HepG2 (cell line): ENCODE measurements around the gene HES6. TPM values are rescaled to one million over a fixed set of nuclear protein-coding genes. Genes with fewer than 3 reads are reported as not detected.

Experiments used
- ATAC-seq: fragments of 200-7000 bp; cut with Tn5 transposase; 3 replicates; pipeline ENCODE4 v1.9.1; 2020; ENCODE audit warnings: mild to moderate bottlenecking, moderate library complexity
- BruUV-seq: library from RNA; stranded (reverse); fragments of 400-500 nt; replicated peaks from 2 replicates; lab custom pipeline; 2021; lab: Mats Ljungman, UMichigan
- CTCF ChIA-PET: fragments of 300-600 bp; formaldehyde crosslinking; extraction: SDS; loops from one replicate; lab custom pipeline; 2021; ENCODE audit warnings: low total read pairs, inconsistent platforms, low intra/inter-chr PET ratio; lab: Yijun Ruan, JAX
- POLR2A ChIA-PET: fragments of 350-600 bp; sonication (Branson Sonifier 250); formaldehyde crosslinking; loops from one replicate; lab custom pipeline; 2020; ENCODE audit warnings: antibody characterized with exemption, inconsistent platforms; lab: Yijun Ruan, JAX
- DNase-seq: peaks from one replicate; pipeline ENCODE4 v3.0.0-alpha.2; 2015; ENCODE audit warnings: low spot score
- FAIRE-seq: peaks from 3 replicates; lab custom pipeline; 2011; peaks lifted over from hg19 to GRCh38; lab: Jason Lieb, UNC
- H2AFZ ChIP-seq: one replicate; pipeline ENCODE4 v1.6.1; 2011; ENCODE audit warnings: low read length, inconsistent platforms
- H3K27ac ChIP-seq: fragments of 300-600 bp; 3 replicates; pipeline ENCODE4 v1.8.0; 2011; ENCODE audit warnings: mixed run types, mild to moderate bottlenecking, mixed read lengths, low read length, inconsistent platforms; ENCODE audit not compliant: insufficient read depth; ENCODE audit errors: extremely low read length
- H3K27me3 ChIP-seq, 2 experiments: fragments of 200-600 bp in 1 of 2; 2 replicates in 1 of 2; 3 replicates in 1 of 2; pipeline versions ENCODE4 v1.6.0 to v1.8.0; 2011; ENCODE audit warnings: low read length in 2 of 2, mild to moderate bottlenecking in 2 of 2, moderate library complexity in 2 of 2, inconsistent platforms in 1 of 2; ENCODE audit not compliant: insufficient read depth in 2 of 2, control insufficient read depth in 1 of 2
- H3K36me3 ChIP-seq, 2 experiments: fragments of 200-600 bp in 1 of 2; replicated peaks in 1 of 2; 2 replicates in 1 of 2; 3 replicates in 1 of 2; pipeline versions ENCODE4 v1.5.1 to v1.8.0; 2011; ENCODE audit warnings: low read length in 2 of 2, inconsistent platforms in 1 of 2; ENCODE audit not compliant: insufficient read depth in 2 of 2, control insufficient read depth in 1 of 2
- H3K4me1 ChIP-seq: 2 replicates; pipeline ENCODE4 v1.5.1; 2012; ENCODE audit warnings: low read length, inconsistent platforms; ENCODE audit not compliant: insufficient read depth
- H3K4me2 ChIP-seq: 2 replicates; pipeline ENCODE4 v1.6.0; 2011; ENCODE audit warnings: low read depth, low read length, inconsistent platforms
- H3K4me3 ChIP-seq, 3 experiments: fragments of 200-600 bp in 1 of 3; sonication (generic), shearing (Covaris generic) in 1 of 3; replicated peaks in 1 of 3; 2 replicates each; pipeline ENCODE4 v1.5.1; 2011 to 2016; ENCODE audit warnings: low read length in 3 of 3, inconsistent platforms in 2 of 3, low read depth in 2 of 3, mild to moderate bottlenecking in 2 of 3, control low read depth in 1 of 3, mixed read lengths in 1 of 3; ENCODE audit not compliant: insufficient read depth in 1 of 3
- H3K79me2 ChIP-seq: one replicate; pipeline ENCODE4 v1.6.1; 2011; ENCODE audit warnings: low read length, inconsistent platforms; ENCODE audit not compliant: insufficient read depth
- H3K9ac ChIP-seq: 2 replicates; pipeline ENCODE4 v1.6.0; 2011; ENCODE audit warnings: mild to moderate bottlenecking, low read depth, low read length, inconsistent platforms; ENCODE audit not compliant: insufficient read depth
- H3K9me3 ChIP-seq: 2 replicates; pipeline ENCODE4 v1.5.1; 2012; ENCODE audit warnings: mild to moderate bottlenecking, low read length
- H4K20me1 ChIP-seq: 2 replicates; pipeline ENCODE4 v1.6.0; 2011; ENCODE audit warnings: inconsistent platforms, mild to moderate bottlenecking, low read length, moderate library complexity; ENCODE audit not compliant: insufficient read depth
- SNAPC4 ChIP-seq: sonication (generic); formaldehyde crosslinking; IDR thresholded peaks from 2 replicates; pipeline ENCODE4 v1.4.0; 2020; ENCODE audit warnings: mild to moderate bottlenecking, missing genetic modification reagents
- ZNF687 ChIP-seq: sonication (generic); formaldehyde crosslinking; IDR thresholded peaks from 2 replicates; pipeline ENCODE4 v1.5.1; 2020; ENCODE audit warnings: mild to moderate bottlenecking, missing genetic modification reagents, moderate library complexity
- WGBS: methylation state at CpG from one replicate; pipeline ENCODE4 v1.1.6; 2017; ENCODE audit warnings: low lambda C conversion rate; 5-methylcytosine and 5-hydroxymethylcytosine counted together
- in situ Hi-C: cut with HindIII; loops from 2 replicates; pipeline ENCODE4 v1.10.0; 2017; ENCODE audit warnings: low pct_unique_long_range_greater_than_20kb; ENCODE audit not compliant: extremely low pct_ligation_motif_present
- intact Hi-C: fragments of 100-400 bp; cut with micrococcal nuclease; formaldehyde crosslinking; loops from one replicate; pipeline ENCODE4 v1.10.0; 2022; ENCODE audit not compliant: unreplicated experiment
- polyA plus RNA-seq, 8 experiments: library from polyadenylated mRNA; depleted of rRNA in 3 of 8; stranded (reverse) in 7 of 8; unstranded in 1 of 8; fragments of >200 nt; fragmentation: Illumina TruSeq in 4 of 8; extraction: Trizol in 4 of 8; gene quantifications; 2 replicates each; pipeline versions ENCODE4 v1.2.1 to v1.2.3, GENCODE V29; 2011 to 2016; ENCODE audit warnings: low read depth in 4 of 8, missing spikeins in 1 of 8, mixed read lengths in 1 of 8; ENCODE audit not compliant: insufficient read depth in 1 of 8
- total RNA-seq, 5 experiments: library from RNA; depleted of rRNA; stranded (reverse); fragments of >200 nt; fragmentation: Illumina TruSeq; extraction: Trizol; gene quantifications; 2 replicates each; pipeline ENCODE4 v1.2.3, GENCODE V29; 2016; ENCODE audit warnings: low read depth in 1 of 5

HES6 gene
- total and polyA plus RNA-seq, 2 of the 13 experiments (the other 11 are each of a cell fraction or from before 2014, with no cell fraction given), result 19.5 to 82.8 TPM

GRCh38 chr2:238282861-238283738, 43.3 kb upstream of the HES6 start:
- Histone ChIP-seq H3K4me3 (no peak overlapping the region), H3K27ac (no peak overlapping the region), H3K27me3 (no peaks in the 10 kb centered on the region; a peak in 1 of 5 replicates), H3K36me3 (peaks cover 4 to 13% of the 10 kb centered on the region in 2 experiments; a peak in 1 of 5 replicates), H3K9ac (no peak overlapping the region), H3K79me2 (peaks cover 96% of the 10 kb centered on the region), H3K9me3 (no peaks in the 10 kb centered on the region), H4K20me1 (peaks cover 17% of the 10 kb centered on the region; the same call in 1 of the 2 replicates), H3K4me2 (no peak overlapping the region), H2AFZ (no peak overlapping the region), H3K4me1 (peaks cover 71% of the 10 kb centered on the region)
- 97% methylated on average over 13 of the region's 17 CpGs for WGBS
- BruUV-seq, result no TSS peak
- no peak for DNase-seq
- ChIA-PET CTCF (interaction anchor here (1.4 kb wide), 1 partner anchor 26 kb away, joined by 3 read pairs; no protein-coding TSS in a partner anchor), POLR2A (interaction anchor here (0.7 to 7.3 kb wide), 2 partner anchors 9 to 19 kb away, joined by 3 to 44 read pairs; no protein-coding TSS in a partner anchor)
- ATAC-seq, result no peak
- intact Hi-C loops, result no loop called here
- in situ Hi-C loops, result no loop called here
- TF ChIP-seq ZNF687 (CRISPR knock-in tag) (peak; percentile 15; the same call in 1 of the 2 replicates), SNAPC4 (no peak)
- no peak for FAIRE-seq
